ENCODE measurements around the gene CATSPERB.

Gene CATSPERB

DNA sequence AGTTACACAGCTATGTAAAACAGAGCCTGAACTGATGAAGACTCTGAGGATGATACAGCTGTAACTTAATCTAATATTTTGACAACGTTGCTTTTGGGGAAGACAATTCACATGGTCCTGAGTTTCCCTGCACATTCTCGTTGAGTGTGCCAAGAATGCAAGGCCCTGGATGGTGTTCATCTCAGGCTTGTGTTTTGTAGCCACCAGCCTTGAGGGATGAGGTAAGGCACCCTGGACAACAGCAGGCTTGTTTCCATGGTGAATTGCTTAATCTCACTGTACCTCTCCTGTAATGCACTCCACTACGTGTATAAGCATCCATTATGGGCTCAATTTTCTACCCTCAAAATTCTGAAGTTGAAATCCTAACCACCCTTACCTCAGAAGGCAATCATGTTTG, 2.1 kb downstream of the CATSPERB start:
- DNase-seq (ENCODE audit: low spot score), result no peak
- H3K4ac ChIP-seq (ENCODE audit: low read length), result no peak overlapping the region
- no peak overlapping the region for H3K9ac ChIP-seq (ENCODE audit: low read depth, low read length, poor library complexity)
- H2BK12ac ChIP-seq (ENCODE audit: low read length), result no peak overlapping the region
- no peak overlapping the region for H3K27ac ChIP-seq (replicated peaks; ENCODE audit: low read length)
- no CpG with 5 or more reads among the region's 3 CpGs for WGBS, 2 donors (ENCODE audit: extremely low coverage in 2 of 2, insufficient read length in 2 of 2, insufficient replicate concordance in 1 of 2)
- H3K36me3 ChIP-seq (replicated peaks in 1 of 2; ENCODE audit: control insufficient read depth in 2 of 2, insufficient read depth in 2 of 2, low read length in 2 of 2), result no peaks in the 10 kb centered on the region
- H3K4me2 ChIP-seq (ENCODE audit: insufficient read depth, low read length, poor library complexity, severe bottlenecking), result no peak overlapping the region
- no peak overlapping the region for H2AFZ ChIP-seq (ENCODE audit: low read length)
- H3K27me3 ChIP-seq (ENCODE audit: control insufficient read depth in 3 of 3, insufficient read depth in 3 of 3, low read depth in 1 of 3, low read length in 3 of 3), result no peaks in the 10 kb centered on the region
- peaks cover 0 to 5% of the 10 kb centered on the region in 2 donors for H3K4me1 ChIP-seq (ENCODE audit: control insufficient read depth in 2 of 2, insufficient read depth in 1 of 2, low read depth in 1 of 2, low read length in 2 of 2)
- no peak overlapping the region for H3K23ac ChIP-seq (ENCODE audit: low read depth, low read length, poor library complexity)
- H2BK5ac ChIP-seq (ENCODE audit: low read length), result no peak overlapping the region
- no peak overlapping the region for H4K91ac ChIP-seq (ENCODE audit: low read depth, low read length, poor library complexity)
- H3K4me3 ChIP-seq (ENCODE audit: low read length in 2 of 2), result no peak overlapping the region
- H3K79me1 ChIP-seq (ENCODE audit: low read depth, low read length), result no peaks in the 10 kb centered on the region
- no peak overlapping the region for H2BK120ac ChIP-seq (ENCODE audit: low read depth, low read length)
- no peak overlapping the region for H4K8ac ChIP-seq (ENCODE audit: low read depth, low read length)
- no peak overlapping the region for H3K18ac ChIP-seq (ENCODE audit: low read length)
- H3K14ac ChIP-seq (ENCODE audit: low read length), result no peak overlapping the region
- H3K9me3 ChIP-seq (replicated peaks in 1 of 2; ENCODE audit: control insufficient read depth in 2 of 2, insufficient read depth in 1 of 2, low read depth in 1 of 2, low read length in 2 of 2), result no peaks in the 10 kb centered on the region
- H2AK5ac ChIP-seq (ENCODE audit: low read depth, low read length), result no peak overlapping the region
- H2BK15ac ChIP-seq (ENCODE audit: low read length), result no peak overlapping the region

DNA sequence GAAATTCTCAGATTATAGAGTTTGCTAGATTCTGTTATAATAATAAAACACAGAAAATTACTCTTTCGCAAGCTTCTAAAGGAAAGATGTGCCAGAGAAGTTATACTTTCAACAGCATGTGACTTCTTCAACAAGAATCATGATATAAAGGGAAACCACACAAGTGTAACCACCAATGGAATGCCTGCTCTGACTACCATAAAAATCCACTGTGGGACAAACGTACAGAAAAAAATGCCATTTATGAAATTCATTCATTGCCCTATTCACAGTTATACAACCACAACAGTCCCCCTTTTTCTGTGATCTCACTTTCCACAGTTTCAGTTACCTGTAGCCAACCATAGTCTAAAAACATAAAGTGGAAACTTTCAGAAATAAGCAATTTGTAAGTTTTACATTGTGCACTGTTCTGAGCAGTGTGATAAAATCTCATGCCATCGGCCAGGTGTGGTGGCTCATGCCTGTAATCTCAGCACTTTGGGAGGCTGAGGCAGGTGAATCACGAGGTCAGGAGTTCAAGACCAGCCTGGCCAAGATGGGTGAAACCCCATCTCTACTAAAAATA, 3.2 kb downstream of the CATSPERB start:
- Histone ChIP-seq H3K4me3 (ENCODE audit: low read length in 2 of 2) (no peak overlapping the region), H2BK120ac (ENCODE audit: low read depth, low read length) (no peak overlapping the region), H3K14ac (ENCODE audit: low read length) (no peak overlapping the region), H2BK15ac (ENCODE audit: low read length) (no peak overlapping the region), H3K4me1 (ENCODE audit: control insufficient read depth in 2 of 2, insufficient read depth in 1 of 2, low read depth in 1 of 2, low read length in 2 of 2) (peaks cover 0 to 5% of the 10 kb centered on the region in 2 donors), H2AK5ac (ENCODE audit: low read depth, low read length) (no peak overlapping the region), H3K9ac (ENCODE audit: low read depth, low read length, poor library complexity) (no peak overlapping the region), H2AFZ (ENCODE audit: low read length) (no peak overlapping the region), H3K18ac (ENCODE audit: low read length) (no peak overlapping the region), H3K23ac (ENCODE audit: low read depth, low read length, poor library complexity) (no peak overlapping the region), H3K27me3 (ENCODE audit: control insufficient read depth in 3 of 3, insufficient read depth in 3 of 3, low read depth in 1 of 3, low read length in 3 of 3) (no peaks in the 10 kb centered on the region), H4K91ac (ENCODE audit: low read depth, low read length, poor library complexity) (no peak overlapping the region), H3K4ac (ENCODE audit: low read length) (no peak overlapping the region), H2BK5ac (ENCODE audit: low read length) (no peak overlapping the region), H3K4me2 (ENCODE audit: insufficient read depth, low read length, poor library complexity, severe bottlenecking) (no peak overlapping the region), H3K9me3 (replicated peaks in 1 of 2; ENCODE audit: control insufficient read depth in 2 of 2, insufficient read depth in 1 of 2, low read depth in 1 of 2, low read length in 2 of 2) (no peaks in the 10 kb centered on the region), H3K36me3 (replicated peaks in 1 of 2; ENCODE audit: control insufficient read depth in 2 of 2, insufficient read depth in 2 of 2, low read length in 2 of 2) (no peaks in the 10 kb centered on the region), H4K8ac (ENCODE audit: low read depth, low read length) (no peak overlapping the region), H2BK12ac (ENCODE audit: low read length) (no peak overlapping the region), H3K79me1 (ENCODE audit: low read depth, low read length) (no peaks in the 10 kb centered on the region), H3K27ac (replicated peaks; ENCODE audit: low read length) (no peak overlapping the region)
- WGBS, 2 donors (ENCODE audit: extremely low coverage in 2 of 2, insufficient read length in 2 of 2, insufficient replicate concordance in 1 of 2), result no CpG with 5 or more reads among the region's 4 CpGs
- no peak for DNase-seq (ENCODE audit: low spot score)

DNA sequence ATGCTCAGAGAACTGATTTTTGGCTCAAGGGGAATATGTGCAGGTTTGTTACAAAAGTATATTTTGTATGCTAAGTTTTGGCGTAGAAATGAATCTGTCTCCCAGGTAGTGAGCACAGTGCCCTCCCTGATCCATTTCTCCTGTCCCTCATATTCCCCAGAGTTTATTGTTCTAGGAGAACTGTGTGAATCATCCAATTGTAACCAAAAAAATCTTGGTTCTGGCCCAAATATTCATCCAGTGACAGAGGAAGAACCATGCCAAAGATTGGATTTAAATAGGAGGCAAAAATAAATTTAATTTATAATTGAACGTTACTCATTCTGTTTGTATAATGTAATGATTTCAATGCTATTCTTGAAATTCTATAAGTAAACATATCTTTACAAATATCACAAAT, 4.8 kb downstream of the CATSPERB start:
- H3K4me1 ChIP-seq (ENCODE audit: control insufficient read depth in 2 of 2, insufficient read depth in 1 of 2, low read depth in 1 of 2, low read length in 2 of 2), result no peaks in the 10 kb centered on the region
- no peak overlapping the region for H3K4ac ChIP-seq (ENCODE audit: low read length)
- no peak for DNase-seq (ENCODE audit: low spot score)
- no peak overlapping the region for H2BK120ac ChIP-seq (ENCODE audit: low read depth, low read length)
- no peak overlapping the region for H3K23ac ChIP-seq (ENCODE audit: low read depth, low read length, poor library complexity)
- H4K91ac ChIP-seq (ENCODE audit: low read depth, low read length, poor library complexity), result no peak overlapping the region
- H3K36me3 ChIP-seq (replicated peaks in 1 of 2; ENCODE audit: control insufficient read depth in 2 of 2, insufficient read depth in 2 of 2, low read length in 2 of 2), result no peaks in the 10 kb centered on the region
- H3K4me3 ChIP-seq (ENCODE audit: low read length in 2 of 2), result no peak overlapping the region
- H2BK15ac ChIP-seq (ENCODE audit: low read length), result no peak overlapping the region
- H3K79me1 ChIP-seq (ENCODE audit: low read depth, low read length), result no peaks in the 10 kb centered on the region
- H2BK5ac ChIP-seq (ENCODE audit: low read length), result no peak overlapping the region
- H2AK5ac ChIP-seq (ENCODE audit: low read depth, low read length), result no peak overlapping the region
- no peaks in the 10 kb centered on the region for H3K27me3 ChIP-seq (ENCODE audit: control insufficient read depth in 3 of 3, insufficient read depth in 3 of 3, low read depth in 1 of 3, low read length in 3 of 3)
- no peak overlapping the region for H3K27ac ChIP-seq (replicated peaks; ENCODE audit: low read length)
- no peak overlapping the region for H3K18ac ChIP-seq (ENCODE audit: low read length)
- H3K9me3 ChIP-seq (replicated peaks in 1 of 2; ENCODE audit: control insufficient read depth in 2 of 2, insufficient read depth in 1 of 2, low read depth in 1 of 2, low read length in 2 of 2), result no peaks in the 10 kb centered on the region
- no peak overlapping the region for H2BK12ac ChIP-seq (ENCODE audit: low read length)
- no peak overlapping the region for H3K9ac ChIP-seq (ENCODE audit: low read depth, low read length, poor library complexity)
- no peak overlapping the region for H4K8ac ChIP-seq (ENCODE audit: low read depth, low read length)
- no peak overlapping the region for H2AFZ ChIP-seq (ENCODE audit: low read length)
- no peak overlapping the region for H3K14ac ChIP-seq (ENCODE audit: low read length)
- H3K4me2 ChIP-seq (ENCODE audit: insufficient read depth, low read length, poor library complexity, severe bottlenecking), result no peak overlapping the region
- WGBS, 2 donors (ENCODE audit: extremely low coverage in 2 of 2, insufficient read length in 2 of 2, insufficient replicate concordance in 1 of 2), result no CpG with 5 or more reads among the region's 2 CpGs

DNA sequence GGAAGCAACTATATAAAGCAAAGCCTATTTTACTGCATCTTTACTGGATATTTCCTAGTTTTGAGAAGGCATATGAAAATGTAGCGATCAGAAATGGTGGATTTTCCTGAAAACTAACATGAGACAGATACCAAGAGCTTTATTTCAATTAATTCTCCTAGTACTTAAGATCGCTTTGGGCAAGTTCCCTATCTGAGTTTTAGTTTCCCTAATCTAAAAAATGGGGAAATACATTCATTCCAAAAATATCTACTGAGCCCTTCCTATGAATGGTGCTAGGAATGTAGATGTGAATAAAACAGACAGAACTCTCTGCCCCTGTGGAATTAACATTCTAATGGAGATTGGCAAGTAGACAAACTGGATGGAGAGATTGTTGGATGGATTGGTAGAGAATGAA, 8.4 kb downstream of the CATSPERB start:
- H3K4me1 ChIP-seq (ENCODE audit: control insufficient read depth in 2 of 2, insufficient read depth in 1 of 2, low read depth in 1 of 2, low read length in 2 of 2), result no peaks in the 10 kb centered on the region
- H3K36me3 ChIP-seq (replicated peaks in 1 of 2; ENCODE audit: control insufficient read depth in 2 of 2, insufficient read depth in 2 of 2, low read length in 2 of 2), result no peaks in the 10 kb centered on the region
- no peak overlapping the region for H2BK120ac ChIP-seq (ENCODE audit: low read depth, low read length)
- H3K23ac ChIP-seq (ENCODE audit: low read depth, low read length, poor library complexity), result no peak overlapping the region
- H2BK15ac ChIP-seq (ENCODE audit: low read length), result no peak overlapping the region
- no peak overlapping the region for H4K8ac ChIP-seq (ENCODE audit: low read depth, low read length)
- H3K14ac ChIP-seq (ENCODE audit: low read length), result no peak overlapping the region
- no peak overlapping the region for H4K91ac ChIP-seq (ENCODE audit: low read depth, low read length, poor library complexity)
- no peaks in the 10 kb centered on the region for H3K27me3 ChIP-seq (ENCODE audit: control insufficient read depth in 3 of 3, insufficient read depth in 3 of 3, low read depth in 1 of 3, low read length in 3 of 3)
- H3K4me3 ChIP-seq (ENCODE audit: low read length in 2 of 2), result no peak overlapping the region
- no peak for DNase-seq (ENCODE audit: low spot score)
- no CpG with 5 or more reads among the region's 2 CpGs for WGBS, 2 donors (ENCODE audit: extremely low coverage in 2 of 2, insufficient read length in 2 of 2, insufficient replicate concordance in 1 of 2)
- H3K27ac ChIP-seq (replicated peaks; ENCODE audit: low read length), result no peak overlapping the region
- H2BK5ac ChIP-seq (ENCODE audit: low read length), result no peak overlapping the region
- H3K9ac ChIP-seq (ENCODE audit: low read depth, low read length, poor library complexity), result no peak overlapping the region
- H3K9me3 ChIP-seq (replicated peaks in 1 of 2; ENCODE audit: control insufficient read depth in 2 of 2, insufficient read depth in 1 of 2, low read depth in 1 of 2, low read length in 2 of 2), result no peaks in the 10 kb centered on the region
- H2AK5ac ChIP-seq (ENCODE audit: low read depth, low read length), result no peak overlapping the region
- H3K4me2 ChIP-seq (ENCODE audit: insufficient read depth, low read length, poor library complexity, severe bottlenecking), result no peak overlapping the region
- H3K18ac ChIP-seq (ENCODE audit: low read length), result no peak overlapping the region
- no peak overlapping the region for H3K4ac ChIP-seq (ENCODE audit: low read length)
- no peak overlapping the region for H2AFZ ChIP-seq (ENCODE audit: low read length)
- H2BK12ac ChIP-seq (ENCODE audit: low read length), result no peak overlapping the region
- H3K79me1 ChIP-seq (ENCODE audit: low read depth, low read length), result no peaks in the 10 kb centered on the region
